Peyer's patch (tissue), 4 donors: ENCODE results near the gene DCK.
"Not testable (repeated sequence)": the region's sequence is repeated elsewhere in the genome, so short reads cannot be mapped to it uniquely, and the experiment has no call there.

Source experiments
- CTCF ChIP-seq, 6 experiments: fragments of 450-650 bp in 4 of 6; fragments of 200-600 bp in 2 of 6; sonication (generic) in 1 of 6; IDR thresholded peaks; one replicate each; pipeline ENCODE4 v1.5.1; 2017 to 2019; ENCODE audit warnings: antibody characterized with exemption in 6 of 6, mild to moderate bottlenecking in 3 of 6, moderate library complexity in 1 of 6
- POLR2A ChIP-seq, 2 donors: fragments of 450-650 bp; IDR thresholded peaks; one replicate each; pipeline ENCODE4 v1.5.1; 2017; ENCODE audit warnings: antibody characterized with exemption in 2 of 2, mild to moderate bottlenecking in 2 of 2, moderate library complexity in 2 of 2

GRCh38 chr4:71059573-71059972 lies 66.1 kb downstream of the DCK start:
- TF ChIP-seq CTCF, POLR2A (IDR thresholded peaks at IDR 0.05): not testable (repeated sequence)
